ENCODE measurements around the gene AK8.

GRCh38 chr9:132783006-132783405 is 95.1 kb downstream of the AK8 start:
- TF ChIP-seq POLR2A (IDR thresholded peaks at IDR 0.05), result no peak
- TF ChIP-seq CTCF (IDR thresholded peaks at IDR 0.05), result no peak
